HepG2 (cell line): ENCODE measurements around the gene CHMP4B. TPM values are rescaled to one million over a fixed set of nuclear protein-coding genes. Genes with fewer than 3 reads are reported as not detected.

Experiments
- ASH2L ChIP-seq: fragments of 300-600, 200-600 bp; sonication (generic); IDR thresholded peaks from 2 replicates; pipeline ENCODE4 v1.7.0; 2017; ENCODE audit warnings: low read depth, mild to moderate bottlenecking, moderate library complexity, mixed read lengths, low read length; ENCODE audit not compliant: insufficient read length
- CEBPG ChIP-seq: IDR thresholded peaks from 2 replicates; pipeline ENCODE4 v1.6.1; 2016
- FOXC1 ChIP-seq: sonication (generic); formaldehyde crosslinking; IDR thresholded peaks from 2 replicates; pipeline ENCODE4 v1.8.0; 2022; ENCODE audit warnings: mild to moderate bottlenecking, missing genetic modification reagents, borderline replicate concordance
- GZF1 ChIP-seq: sonication (generic); formaldehyde crosslinking; IDR thresholded peaks from 2 replicates; pipeline ENCODE4 v1.5.1; 2020; ENCODE audit warnings: mild to moderate bottlenecking, missing genetic modification reagents
- HNF4G ChIP-seq, 2 experiments: sonication (generic) in 1 of 2; formaldehyde crosslinking in 1 of 2; IDR thresholded peaks; 2 replicates each; pipeline versions ENCODE4 v1.4.0 to v1.6.1; 2011 to 2020; ENCODE audit warnings: borderline replicate concordance in 2 of 2, low read depth in 2 of 2, mild to moderate bottlenecking in 2 of 2, low read length in 1 of 2, missing genetic modification reagents in 1 of 2, moderate library complexity in 1 of 2
- JUND ChIP-seq: sonication (generic); formaldehyde crosslinking; IDR thresholded peaks from 2 replicates; pipeline ENCODE4 v1.8.0; 2022; ENCODE audit warnings: mild to moderate bottlenecking, missing genetic modification reagents
- SATB2 ChIP-seq: sonication (generic); formaldehyde crosslinking; IDR thresholded peaks from 2 replicates; pipeline ENCODE4 v1.5.0; 2020; ENCODE audit warnings: missing genetic modification reagents
- SP2 ChIP-seq: sonication (generic); formaldehyde crosslinking; IDR thresholded peaks from 2 replicates; pipeline ENCODE4 v1.5.1; 2020; ENCODE audit warnings: mild to moderate bottlenecking, missing genetic modification reagents
- TARDBP ChIP-seq: sonication (generic); formaldehyde crosslinking; IDR thresholded peaks from 2 replicates; pipeline ENCODE4 v1.8.0; 2022; ENCODE audit warnings: mild to moderate bottlenecking, missing genetic modification reagents
- TBP ChIP-seq: sonication (generic); formaldehyde crosslinking; IDR thresholded peaks from 2 replicates; pipeline ENCODE4 v1.5.0; 2020; ENCODE audit warnings: missing genetic modification reagents
- ZNF563 ChIP-seq: sonication (generic); formaldehyde crosslinking; IDR thresholded peaks from 2 replicates; pipeline ENCODE4 v1.8.0; 2022; ENCODE audit warnings: mild to moderate bottlenecking, moderate library complexity, missing genetic modification reagents
- polyA plus RNA-seq, 8 experiments: library from polyadenylated mRNA; depleted of rRNA in 3 of 8; stranded (reverse) in 7 of 8; unstranded in 1 of 8; fragments of >200 nt; fragmentation: Illumina TruSeq in 4 of 8; extraction: Trizol in 4 of 8; gene quantifications; 2 replicates each; pipeline versions ENCODE4 v1.2.1 to v1.2.3, GENCODE V29; 2011 to 2016; ENCODE audit warnings: low read depth in 4 of 8, missing spikeins in 1 of 8, mixed read lengths in 1 of 8; ENCODE audit not compliant: insufficient read depth in 1 of 8
- total RNA-seq, 5 experiments: library from RNA; depleted of rRNA; stranded (reverse); fragments of >200 nt; fragmentation: Illumina TruSeq; extraction: Trizol; gene quantifications; 2 replicates each; pipeline ENCODE4 v1.2.3, GENCODE V29; 2016; ENCODE audit warnings: low read depth in 1 of 5
- TF ChIP-seq, protein P1 (sequence below): sonication (generic); formaldehyde crosslinking; IDR thresholded peaks from 2 replicates; pipeline ENCODE4 v1.5.1; 2020; ENCODE audit warnings: mild to moderate bottlenecking, missing genetic modification reagents, moderate library complexity
- TF ChIP-seq, protein P2 (sequence below): sonication (generic); formaldehyde crosslinking; IDR thresholded peaks from 2 replicates; pipeline ENCODE4 v1.4.0; 2020; ENCODE audit warnings: mild to moderate bottlenecking, missing genetic modification reagents
- TF ChIP-seq, protein P3 (sequence below): IDR thresholded peaks from 2 replicates; pipeline ENCODE4 v1.6.1; 2016; ENCODE audit warnings: low read depth
- TF ChIP-seq, protein P4 (sequence below): sonication (generic); formaldehyde crosslinking; IDR thresholded peaks from 2 replicates; pipeline ENCODE4 v1.8.1; 2023; ENCODE audit warnings: mild to moderate bottlenecking, missing genetic modification reagents
- TF ChIP-seq, protein P5 (sequence below): sonication (generic); formaldehyde crosslinking; IDR thresholded peaks from 2 replicates; pipeline ENCODE4 v1.9.0; 2021; ENCODE audit warnings: missing genetic modification reagents, borderline replicate concordance

The CHMP4B gene
- total and polyA plus RNA-seq, 2 of the 13 experiments (the other 11 are each of a cell fraction or from before 2014, with no cell fraction given) = 40.1 to 45.6 TPM

DNA sequence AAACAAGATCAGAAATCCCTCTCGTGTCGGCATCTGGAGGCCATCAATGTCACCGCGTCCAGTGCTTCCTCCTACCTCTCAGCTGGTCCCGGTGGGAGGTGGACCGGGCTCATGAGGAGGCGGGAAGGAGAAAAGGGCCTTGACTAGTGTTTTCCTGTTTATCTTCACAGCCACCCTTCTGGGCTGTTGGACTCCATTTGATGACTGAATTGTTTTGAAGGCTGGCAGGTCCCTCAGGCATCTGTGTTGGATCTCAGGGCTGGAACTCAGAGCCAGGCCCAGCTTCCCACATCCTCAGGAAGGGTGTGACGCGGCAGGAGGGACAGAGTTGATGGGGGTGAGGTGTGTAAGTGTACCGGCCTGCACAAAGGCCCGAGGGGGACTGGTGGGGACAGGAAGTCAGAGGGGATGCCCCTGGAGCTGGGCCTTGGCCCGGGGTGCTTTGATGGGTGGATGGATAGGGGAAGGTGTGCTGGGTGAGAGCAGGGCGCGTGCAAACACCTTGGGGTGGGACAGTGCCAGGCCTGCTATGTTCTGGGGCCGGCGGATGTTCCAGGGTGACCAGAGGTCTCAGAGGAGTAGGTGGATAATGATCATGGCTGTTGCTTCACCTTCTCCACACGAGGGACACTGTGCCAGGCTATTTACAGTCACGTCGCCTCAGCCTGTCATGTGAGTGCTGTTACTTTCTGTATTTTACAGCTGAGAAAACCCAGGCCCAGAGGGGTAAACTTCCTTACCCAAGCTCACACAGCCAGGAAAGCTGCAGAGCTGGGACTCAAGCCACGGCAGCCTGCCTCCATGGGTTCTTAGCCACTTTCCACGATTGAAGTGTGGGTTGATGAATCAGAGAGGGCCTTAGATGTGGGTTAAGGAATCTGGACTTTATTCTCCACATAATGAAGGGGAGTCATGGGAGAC is 17.9 kb upstream of the CHMP4B start (continued):
- TF ChIP-seq, protein P1, sequence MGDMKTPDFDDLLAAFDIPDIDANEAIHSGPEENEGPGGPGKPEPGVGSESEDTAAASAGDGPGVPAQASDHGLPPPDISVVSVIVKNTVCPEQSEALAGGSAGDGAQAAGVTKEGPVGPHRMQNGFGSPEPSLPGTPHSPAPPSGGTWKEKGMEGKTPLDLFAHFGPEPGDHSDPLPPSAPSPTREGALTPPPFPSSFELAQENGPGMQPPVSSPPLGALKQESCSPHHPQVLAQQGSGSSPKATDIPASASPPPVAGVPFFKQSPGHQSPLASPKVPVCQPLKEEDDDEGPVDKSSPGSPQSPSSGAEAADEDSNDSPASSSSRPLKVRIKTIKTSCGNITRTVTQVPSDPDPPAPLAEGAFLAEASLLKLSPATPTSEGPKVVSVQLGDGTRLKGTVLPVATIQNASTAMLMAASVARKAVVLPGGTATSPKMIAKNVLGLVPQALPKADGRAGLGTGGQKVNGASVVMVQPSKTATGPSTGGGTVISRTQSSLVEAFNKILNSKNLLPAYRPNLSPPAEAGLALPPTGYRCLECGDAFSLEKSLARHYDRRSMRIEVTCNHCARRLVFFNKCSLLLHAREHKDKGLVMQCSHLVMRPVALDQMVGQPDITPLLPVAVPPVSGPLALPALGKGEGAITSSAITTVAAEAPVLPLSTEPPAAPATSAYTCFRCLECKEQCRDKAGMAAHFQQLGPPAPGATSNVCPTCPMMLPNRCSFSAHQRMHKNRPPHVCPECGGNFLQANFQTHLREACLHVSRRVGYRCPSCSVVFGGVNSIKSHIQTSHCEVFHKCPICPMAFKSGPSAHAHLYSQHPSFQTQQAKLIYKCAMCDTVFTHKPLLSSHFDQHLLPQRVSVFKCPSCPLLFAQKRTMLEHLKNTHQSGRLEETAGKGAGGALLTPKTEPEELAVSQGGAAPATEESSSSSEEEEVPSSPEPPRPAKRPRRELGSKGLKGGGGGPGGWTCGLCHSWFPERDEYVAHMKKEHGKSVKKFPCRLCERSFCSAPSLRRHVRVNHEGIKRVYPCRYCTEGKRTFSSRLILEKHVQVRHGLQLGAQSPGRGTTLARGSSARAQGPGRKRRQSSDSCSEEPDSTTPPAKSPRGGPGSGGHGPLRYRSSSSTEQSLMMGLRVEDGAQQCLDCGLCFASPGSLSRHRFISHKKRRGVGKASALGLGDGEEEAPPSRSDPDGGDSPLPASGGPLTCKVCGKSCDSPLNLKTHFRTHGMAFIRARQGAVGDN = peak; percentile 85
- TF ChIP-seq JUND (CRISPR knock-in tag) = 0 out of 2 replicates have a peak, but pooled peaks have one; percentile 13
- TF ChIP-seq, protein P2, sequence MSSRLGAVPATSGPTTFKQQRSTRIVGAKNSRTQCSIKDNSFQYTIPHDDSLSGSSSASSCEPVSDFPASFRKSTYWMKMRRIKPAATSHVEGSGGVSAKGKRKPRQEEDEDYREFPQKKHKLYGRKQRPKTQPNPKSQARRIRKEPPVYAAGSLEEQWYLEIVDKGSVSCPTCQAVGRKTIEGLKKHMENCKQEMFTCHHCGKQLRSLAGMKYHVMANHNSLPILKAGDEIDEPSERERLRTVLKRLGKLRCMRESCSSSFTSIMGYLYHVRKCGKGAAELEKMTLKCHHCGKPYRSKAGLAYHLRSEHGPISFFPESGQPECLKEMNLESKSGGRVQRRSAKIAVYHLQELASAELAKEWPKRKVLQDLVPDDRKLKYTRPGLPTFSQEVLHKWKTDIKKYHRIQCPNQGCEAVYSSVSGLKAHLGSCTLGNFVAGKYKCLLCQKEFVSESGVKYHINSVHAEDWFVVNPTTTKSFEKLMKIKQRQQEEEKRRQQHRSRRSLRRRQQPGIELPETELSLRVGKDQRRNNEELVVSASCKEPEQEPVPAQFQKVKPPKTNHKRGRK (CRISPR knock-in tag) = no peak
- TF ChIP-seq TARDBP (CRISPR knock-in tag) = 0 out of 2 replicates have a peak, but pooled peaks have one; percentile 41
- TF ChIP-seq SATB2 (CRISPR knock-in tag) = no peak
- TF ChIP-seq GZF1 = no peak
- TF ChIP-seq ASH2L = no peak
- 0 out of 2 replicates have a peak, but pooled peaks have one; percentile 23 for TF ChIP-seq ZNF563 (CRISPR knock-in tag)
- TF ChIP-seq, protein P3, sequence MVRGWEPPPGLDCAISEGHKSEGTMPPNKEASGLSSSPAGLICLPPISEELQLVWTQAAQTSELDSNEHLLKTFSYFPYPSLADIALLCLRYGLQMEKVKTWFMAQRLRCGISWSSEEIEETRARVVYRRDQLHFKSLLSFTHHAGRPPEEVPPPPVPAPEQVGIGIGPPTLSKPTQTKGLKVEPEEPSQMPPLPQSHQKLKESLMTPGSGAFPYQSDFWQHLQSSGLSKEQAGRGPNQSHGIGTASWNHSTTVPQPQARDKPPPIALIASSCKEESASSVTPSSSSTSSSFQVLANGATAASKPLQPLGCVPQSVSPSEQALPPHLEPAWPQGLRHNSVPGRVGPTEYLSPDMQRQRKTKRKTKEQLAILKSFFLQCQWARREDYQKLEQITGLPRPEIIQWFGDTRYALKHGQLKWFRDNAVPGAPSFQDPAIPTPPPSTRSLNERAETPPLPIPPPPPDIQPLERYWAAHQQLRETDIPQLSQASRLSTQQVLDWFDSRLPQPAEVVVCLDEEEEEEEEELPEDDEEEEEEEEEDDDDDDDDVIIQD (CRISPR knock-in tag) = no peak
- TF ChIP-seq CEBPG (CRISPR knock-in tag) = peak; percentile 72
- no peak for TF ChIP-seq TBP (CRISPR knock-in tag)
- no peak for TF ChIP-seq HNF4G (IDR thresholded peaks at IDR 0.05; ENCODE audit: borderline replicate concordance, low read depth, low read length)
- TF ChIP-seq HNF4G (CRISPR knock-in tag; IDR thresholded peaks at IDR 0.05; ENCODE audit: borderline replicate concordance, low read depth) = 0 out of 2 replicates have a peak, but pooled peaks have one; percentile 35
- 0 out of 2 replicates have a peak, but pooled peaks have one; percentile 31 for TF ChIP-seq FOXC1 (CRISPR knock-in tag)
- no peak for TF ChIP-seq SP2 (CRISPR knock-in tag)
- TF ChIP-seq, protein P4, sequence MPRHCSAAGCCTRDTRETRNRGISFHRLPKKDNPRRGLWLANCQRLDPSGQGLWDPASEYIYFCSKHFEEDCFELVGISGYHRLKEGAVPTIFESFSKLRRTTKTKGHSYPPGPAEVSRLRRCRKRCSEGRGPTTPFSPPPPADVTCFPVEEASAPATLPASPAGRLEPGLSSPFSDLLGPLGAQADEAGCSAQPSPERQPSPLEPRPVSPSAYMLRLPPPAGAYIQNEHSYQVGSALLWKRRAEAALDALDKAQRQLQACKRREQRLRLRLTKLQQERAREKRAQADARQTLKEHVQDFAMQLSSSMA (CRISPR knock-in tag) = no peak
- TF ChIP-seq, protein P5, sequence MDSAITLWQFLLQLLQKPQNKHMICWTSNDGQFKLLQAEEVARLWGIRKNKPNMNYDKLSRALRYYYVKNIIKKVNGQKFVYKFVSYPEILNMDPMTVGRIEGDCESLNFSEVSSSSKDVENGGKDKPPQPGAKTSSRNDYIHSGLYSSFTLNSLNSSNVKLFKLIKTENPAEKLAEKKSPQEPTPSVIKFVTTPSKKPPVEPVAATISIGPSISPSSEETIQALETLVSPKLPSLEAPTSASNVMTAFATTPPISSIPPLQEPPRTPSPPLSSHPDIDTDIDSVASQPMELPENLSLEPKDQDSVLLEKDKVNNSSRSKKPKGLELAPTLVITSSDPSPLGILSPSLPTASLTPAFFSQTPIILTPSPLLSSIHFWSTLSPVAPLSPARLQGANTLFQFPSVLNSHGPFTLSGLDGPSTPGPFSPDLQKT = no peak
